B cell (primary cell): ENCODE data around the gene NLRP4. TPM values are rescaled to one million over a fixed set of nuclear protein-coding genes. Genes with fewer than 3 reads are reported as not detected.

Source experiments
- ATAC-seq: fragments of 200-7000 bp; cut with Tn5 transposase; one replicate; pipeline ENCODE4 v1.10.0; 2021; ENCODE audit warnings: low read depth, mild to moderate bottlenecking, moderate number of reproducible peaks, moderate library complexity
- CTCF ChIA-PET: fragments of 350-600 bp; sonication (Branson Sonifier 250); formaldehyde crosslinking; loops from one replicate; lab custom pipeline; 2021; ENCODE audit warnings: antibody characterized with exemption, inconsistent platforms; lab: Charles Lee
- POLR2A ChIA-PET: fragments of 350-600 bp; sonication (Branson Sonifier 250); formaldehyde crosslinking; loops from one replicate; lab custom pipeline; 2021; ENCODE audit warnings: antibody characterized with exemption; lab: Charles Lee
- DNase-seq: peaks from one replicate; pipeline ENCODE4 v3.0.0; 2013
- H2AFZ ChIP-seq: 2 replicates; pipeline ENCODE4 v1.6.1; 2012; ENCODE audit warnings: mild to moderate bottlenecking, low read depth, low read length; ENCODE audit not compliant: insufficient read depth, poor library complexity, severe bottlenecking
- H3K27ac ChIP-seq, 2 donors: 1 replicate in 1 of 2; 2 replicates in 1 of 2; pipeline ENCODE4 v1.5.1; 2012 to 2013; ENCODE audit warnings: low read length in 2 of 2, mild to moderate bottlenecking in 2 of 2, moderate library complexity in 1 of 2
- H3K27me3 ChIP-seq, 4 experiments: fragments of 200-600 bp in 1 of 4; sonication (generic) in 1 of 4; replicated peaks in 1 of 4; 1 replicate in 2 of 4; 2 replicates in 2 of 4; pipeline versions ENCODE4 v1.6.1 to v1.7.0; 2013 to 2016; ENCODE audit warnings: low read length in 3 of 4, mild to moderate bottlenecking in 2 of 4, mixed read lengths in 1 of 4, moderate library complexity in 1 of 4; ENCODE audit not compliant: insufficient read depth in 4 of 4, control insufficient read depth in 3 of 4; ENCODE audit errors: control extremely low read depth in 1 of 4
- H3K36me3 ChIP-seq, 2 experiments: replicated peaks in 1 of 2; 1 replicate in 1 of 2; 2 replicates in 1 of 2; pipeline versions ENCODE4 v1.6.1 to v1.7.1; 2013; ENCODE audit warnings: low read length in 1 of 2; ENCODE audit not compliant: insufficient read depth in 2 of 2, control insufficient read depth in 1 of 2; ENCODE audit errors: control extremely low read depth in 1 of 2, extremely low read depth in 1 of 2
- H3K4me1 ChIP-seq, 2 donors: fragments of 200-600 bp in 1 of 2; sonication (generic) in 1 of 2; 1 replicate in 1 of 2; 2 replicates in 1 of 2; pipeline versions ENCODE4 v1.5.1 to v1.6.1; 2013 to 2017; ENCODE audit warnings: low read length in 2 of 2; ENCODE audit not compliant: control insufficient read depth in 2 of 2, insufficient read depth in 2 of 2
- H3K4me2 ChIP-seq: replicated peaks from 2 replicates; pipeline ENCODE3; 2012; ENCODE audit warnings: mild to moderate bottlenecking, low read depth, low read length; ENCODE audit not compliant: poor library complexity, severe bottlenecking
- H3K4me3 ChIP-seq, 5 experiments: fragments of 200-600 bp in 1 of 5; sonication (generic) in 1 of 5; 1 replicate in 3 of 5; 2 replicates in 2 of 5; pipeline versions ENCODE4 v1.5.1 to v1.7.0; 2011 to 2016; ENCODE audit warnings: low read length in 4 of 5, mild to moderate bottlenecking in 4 of 5, low read depth in 2 of 5, control low read depth in 1 of 5, moderate library complexity in 1 of 5; ENCODE audit not compliant: insufficient read depth in 1 of 5; ENCODE audit errors: control extremely low read depth in 1 of 5, extremely low read depth in 1 of 5
- H3K79me2 ChIP-seq: fragments of 200-600 bp; sonication (generic); one replicate; pipeline ENCODE4 v1.6.0; 2016; ENCODE audit warnings: low read length; ENCODE audit not compliant: control insufficient read depth, insufficient read depth
- H3K9ac ChIP-seq: fragments of 200-600 bp; sonication (generic); 2 replicates; pipeline ENCODE4 v1.6.1; 2017; ENCODE audit warnings: mild to moderate bottlenecking, low read length, moderate library complexity
- H3K9me3 ChIP-seq, 3 donors: one replicate each; pipeline versions ENCODE4 v1.6.1 to v1.7.1; 2013; ENCODE audit warnings: low read length in 2 of 3; ENCODE audit not compliant: control insufficient read depth in 2 of 3, insufficient read depth in 1 of 3; ENCODE audit errors: control extremely low read depth in 1 of 3
- H4K20me1 ChIP-seq: 2 replicates; pipeline ENCODE4 v1.6.0; 2012; ENCODE audit warnings: mild to moderate bottlenecking, low read length; ENCODE audit not compliant: insufficient read depth, control insufficient read depth, poor library complexity, severe bottlenecking
- H3K27ac Mint-ChIP-seq: one replicate; pipeline ENCODE4 v1.8.0; 2021; ENCODE audit warnings: mixed read lengths
- H3K27me3 Mint-ChIP-seq: one replicate; pipeline ENCODE4 v1.8.0; 2021; ENCODE audit warnings: mixed read lengths
- H3K4me1 Mint-ChIP-seq: one replicate; pipeline ENCODE4 v1.8.0; 2021; ENCODE audit warnings: mixed read lengths
- H3K4me3 Mint-ChIP-seq: one replicate; pipeline ENCODE4 v1.8.0; 2021; ENCODE audit warnings: mixed read lengths
- H3K9me3 Mint-ChIP-seq: one replicate; pipeline ENCODE4 v1.8.0; 2022; ENCODE audit warnings: mixed read lengths; ENCODE audit not compliant: insufficient read depth
- EZH2 ChIP-seq: IDR thresholded peaks from 2 replicates; pipeline ENCODE4 v1.6.1; 2012; ENCODE audit warnings: borderline replicate concordance, low read depth, mild to moderate bottlenecking, moderate library complexity, low read length; ENCODE audit not compliant: insufficient read depth, poor library complexity, severe bottlenecking
- WGBS: methylation state at CpG from one replicate; pipeline ENCODE4 v1.1.5; 2013; ENCODE audit warnings: missing lambda C conversion rate; ENCODE audit not compliant: insufficient coverage; 5-methylcytosine and 5-hydroxymethylcytosine counted together
- intact Hi-C: fragments of 100-400 bp; cut with micrococcal nuclease; formaldehyde crosslinking; loops from one replicate; pipeline ENCODE4 v1.10.0; 2022
- polyA plus RNA-seq: library from polyadenylated mRNA; depleted of rRNA; stranded (reverse); fragments of >200 nt; gene quantifications from 2 replicates; pipeline ENCODE4 v1.2.3, GENCODE V29; 2012
- total RNA-seq, 2 donors: library from RNA; stranded (reverse); fragments of 120-200 nt in 1 of 2; gene quantifications; 1 replicate in 1 of 2; 2 replicates in 1 of 2; pipeline versions ENCODE4 v1.2.3 to v1.2.4, GENCODE V29; 2013 to 2022
- TF ChIP-seq, protein P1 (sequence below): fragments of 200-600 bp; IDR thresholded peaks from one replicate; pipeline ENCODE4 v1.8.0; 2022; ENCODE audit warnings: antibody characterized with exemption, mild to moderate bottlenecking

The NLRP4 gene
- total and polyA plus RNA-seq, 2 donors (not counting 1 experiment from before 2014, with no cell fraction given): 0.15 to 1.3 TPM

DNA sequence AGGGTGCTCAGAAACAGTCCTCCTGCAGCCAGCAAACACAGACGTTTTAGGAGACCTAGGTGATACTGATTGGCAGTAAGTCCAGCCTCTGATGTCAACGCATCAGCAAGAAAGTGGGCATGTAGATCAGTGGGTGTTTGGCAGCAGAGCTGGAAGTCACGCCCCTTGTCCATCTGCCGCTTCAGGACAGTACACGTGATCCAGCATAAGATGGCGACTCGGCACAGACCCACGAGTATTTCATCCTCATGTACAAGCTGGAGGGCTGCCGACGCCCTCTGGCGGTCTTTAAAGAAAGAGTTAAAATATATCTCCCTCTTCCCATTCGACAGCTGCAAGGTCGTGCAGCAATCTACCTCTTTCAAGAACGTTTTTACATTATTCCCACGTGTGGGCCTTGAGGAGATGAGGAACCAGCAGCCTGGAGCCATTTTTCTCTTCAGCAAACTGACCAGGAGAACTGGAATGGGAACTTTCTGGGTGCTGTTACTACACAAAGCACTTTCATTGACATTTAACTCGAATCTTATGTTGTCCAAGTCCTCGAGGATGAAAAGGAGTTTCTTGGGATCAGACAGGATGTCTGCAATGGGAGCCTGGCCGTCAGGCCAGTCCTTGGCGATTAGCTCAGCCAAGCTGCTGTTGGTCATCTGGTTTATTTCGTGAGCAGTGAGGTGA, 26.8 kb upstream of the NLRP4 start:
- H4K20me1 ChIP-seq: no peaks in the 10 kb centered on the region
- H3K36me3 ChIP-seq: no peaks in the 10 kb centered on the region
- Mint-ChIP-seq H3K27ac (peak overlapping the region; percentile 80), H3K4me1 (peaks cover 10% of the 10 kb centered on the region), H3K9me3 (peaks cover 3% of the 10 kb centered on the region), H3K4me3 (peak overlapping the region; percentile 72), H3K27me3 (peaks cover 26% of the 10 kb centered on the region)
- H3K9me3 ChIP-seq: peaks cover 0 to 4% (median 0%) of the 10 kb centered on the region in 3 donors
- peak overlapping the region; percentile 47 for H3K9ac ChIP-seq
- ChIA-PET POLR2A (interaction anchor here (0.6 to 0.9 kb wide), 3 partner anchors 155 to 333 kb away, joined by 3 to 4 read pairs (median 3); partner anchors contain the start of gene U2AF2), CTCF (interaction anchor here (0.6 to 5.4 kb wide), 19 partner anchors 9 to 467 kb away, joined by 3 to 107 read pairs (median 4); partner anchors contain the start of genes CCDC106, SHISA7 and ZNF784)
- peak overlapping the region; percentile 78 for H2AFZ ChIP-seq
- TF ChIP-seq, protein P1, sequence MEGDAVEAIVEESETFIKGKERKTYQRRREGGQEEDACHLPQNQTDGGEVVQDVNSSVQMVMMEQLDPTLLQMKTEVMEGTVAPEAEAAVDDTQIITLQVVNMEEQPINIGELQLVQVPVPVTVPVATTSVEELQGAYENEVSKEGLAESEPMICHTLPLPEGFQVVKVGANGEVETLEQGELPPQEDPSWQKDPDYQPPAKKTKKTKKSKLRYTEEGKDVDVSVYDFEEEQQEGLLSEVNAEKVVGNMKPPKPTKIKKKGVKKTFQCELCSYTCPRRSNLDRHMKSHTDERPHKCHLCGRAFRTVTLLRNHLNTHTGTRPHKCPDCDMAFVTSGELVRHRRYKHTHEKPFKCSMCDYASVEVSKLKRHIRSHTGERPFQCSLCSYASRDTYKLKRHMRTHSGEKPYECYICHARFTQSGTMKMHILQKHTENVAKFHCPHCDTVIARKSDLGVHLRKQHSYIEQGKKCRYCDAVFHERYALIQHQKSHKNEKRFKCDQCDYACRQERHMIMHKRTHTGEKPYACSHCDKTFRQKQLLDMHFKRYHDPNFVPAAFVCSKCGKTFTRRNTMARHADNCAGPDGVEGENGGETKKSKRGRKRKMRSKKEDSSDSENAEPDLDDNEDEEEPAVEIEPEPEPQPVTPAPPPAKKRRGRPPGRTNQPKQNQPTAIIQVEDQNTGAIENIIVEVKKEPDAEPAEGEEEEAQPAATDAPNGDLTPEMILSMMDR: peak; percentile 78
- no peak for TF ChIP-seq EZH2
- peak overlapping the region; percentile 57 for H3K4me2 ChIP-seq
- H3K27ac ChIP-seq: no peak overlapping the region
- DNase-seq (peak; percentile 83), ATAC-seq (peak; percentile 91)
- peaks cover 4 to 9% of the 10 kb centered on the region in 2 donors for H3K4me1 ChIP-seq
- H3K4me3 ChIP-seq: peak overlapping the region in 2 of 5 experiments; percentile 24 to 25
- H3K79me2 ChIP-seq: no peaks in the 10 kb centered on the region
- intact Hi-C loops: loop anchor here (1.0 kb wide), 2 partner anchors 106 to 131 kb away; no protein-coding TSS in a partner anchor
- WGBS: 47% methylated on average over 17 of the region's 20 CpGs
- peaks cover 0 to 3% (median 0%) of the 10 kb centered on the region in 4 experiments for H3K27me3 ChIP-seq

DNA sequence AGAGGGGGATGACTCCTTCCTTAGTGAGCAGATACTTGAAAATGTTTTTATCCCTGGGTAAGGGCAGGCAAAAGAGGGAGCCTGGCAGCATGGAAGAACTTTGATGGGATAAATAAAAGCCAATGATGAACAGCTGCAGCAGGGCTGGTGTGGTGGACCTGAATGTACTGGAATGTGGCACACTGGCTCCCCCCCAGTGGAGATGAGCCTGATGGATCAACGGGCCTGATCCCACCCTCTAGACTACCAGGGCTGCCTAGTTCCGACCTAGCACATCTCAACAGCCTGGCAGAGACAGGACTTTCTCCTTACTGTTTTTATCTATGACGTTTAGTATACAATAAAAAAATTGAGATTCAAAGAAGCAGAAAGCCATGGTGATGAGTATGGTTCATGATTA, 25.0 kb upstream of the NLRP4 start:
- Histone ChIP-seq H3K9ac (no peak overlapping the region), H3K79me2 (no peaks in the 10 kb centered on the region), H3K4me3 (no peak overlapping the region), H3K4me2 (no peak overlapping the region), H3K27ac (no peak overlapping the region), H2AFZ (no peak overlapping the region), H3K9me3 (peaks cover 0 to 4% (median 0%) of the 10 kb centered on the region in 3 donors), H3K36me3 (no peaks in the 10 kb centered on the region), H3K4me1 (peaks cover 4 to 9% of the 10 kb centered on the region in 2 donors), H4K20me1 (no peaks in the 10 kb centered on the region), H3K27me3 (peaks cover 0 to 3% (median 0%) of the 10 kb centered on the region in 4 experiments)
- no peak for ATAC-seq
- peaks cover 3% of the 10 kb centered on the region for H3K9me3 Mint-ChIP-seq
- WGBS: 60% methylated on average over 1 of the region's 3 CpGs
- POLR2A ChIA-PET: no interaction called here
- H3K27ac Mint-ChIP-seq: no peak overlapping the region
- H3K27me3 Mint-ChIP-seq: peaks cover 30% of the 10 kb centered on the region
- no peak overlapping the region for H3K4me3 Mint-ChIP-seq
- H3K4me1 Mint-ChIP-seq: peaks cover 10% of the 10 kb centered on the region
- no peak for TF ChIP-seq EZH2
- TF ChIP-seq, protein P1: no peak
- CTCF ChIA-PET: interaction anchor here (5.4 kb wide), 1 partner anchor 179 kb away, joined by 107 read pairs; no protein-coding TSS in a partner anchor
- no peak for DNase-seq
- intact Hi-C loops: no loop called here
